Measurements from ENCODE around the gene CD274.
"Not testable (repeated sequence)": the region's sequence is repeated elsewhere in the genome, so short reads cannot be mapped to it uniquely, and the experiment has no call there.

The CD274 gene

GRCh38 chr9:5438301-5439162 lies 11.8 kb upstream of the CD274 start:
- DNase-seq (ENCODE audit: low read depth), result peak; percentile 48
- no peak for TF ChIP-seq CTCF (IDR thresholded peaks at IDR 0.05; ENCODE audit: low read length, missing control alignments)
- peak overlapping the region; percentile 69 for H3K4me3 ChIP-seq (replicated peaks; ENCODE audit: low read depth, low read length)

GRCh38 chr9:5440426-5440825 lies 9.9 kb upstream of the CD274 start:
- TF ChIP-seq CTCF (IDR thresholded peaks at IDR 0.05; ENCODE audit: low read length, missing control alignments), result no peak
- H3K4me3 ChIP-seq (replicated peaks; ENCODE audit: low read depth, low read length), result no peak overlapping the region
- DNase-seq (ENCODE audit: low read depth), result no peak

- peak; percentile 45 for DNase-seq (ENCODE audit: low read depth)
- no peak overlapping the region for H3K4me3 ChIP-seq (replicated peaks; ENCODE audit: low read depth, low read length)
- no peak for TF ChIP-seq CTCF (IDR thresholded peaks at IDR 0.05; ENCODE audit: low read length, missing control alignments)
These were observed 9.3 kb upstream of the CD274 start for GRCh38 chr9:5441043-5441442.

DNA sequence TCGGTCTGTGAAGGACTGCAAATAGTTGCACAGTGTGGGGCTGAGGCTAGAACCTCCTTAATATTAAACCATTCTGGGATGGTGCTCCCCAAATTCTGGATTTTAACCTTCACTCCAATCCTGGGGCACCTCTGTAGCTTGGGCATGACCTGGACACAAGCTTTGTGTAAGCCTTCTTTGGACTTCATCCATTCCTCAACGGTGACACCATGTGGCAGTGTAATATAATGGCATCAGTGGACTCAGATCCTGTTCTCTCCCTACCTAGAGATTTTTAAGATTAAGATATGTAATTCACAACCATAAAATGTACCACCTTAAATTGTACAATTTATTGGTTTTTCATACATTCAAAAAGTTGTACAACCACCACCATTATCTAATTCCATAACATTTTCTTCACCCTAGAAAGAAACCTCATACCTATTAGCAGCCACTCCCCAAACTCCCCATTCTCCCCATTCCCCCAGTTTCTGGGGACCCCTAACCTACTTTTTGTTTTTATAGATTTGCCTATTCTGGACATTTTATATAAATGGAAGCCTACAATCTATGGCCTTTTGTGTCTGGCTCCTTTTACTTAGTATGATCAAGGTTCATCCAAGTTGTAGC lies 7.8 kb upstream of the CD274 start:
- peak; percentile 81 for DNase-seq (ENCODE audit: low read depth)
- peak; percentile 62 for TF ChIP-seq CTCF (IDR thresholded peaks at IDR 0.05; ENCODE audit: low read length, missing control alignments)
- H3K4me3 ChIP-seq (replicated peaks; ENCODE audit: low read depth, low read length), result no peak overlapping the region

DNA sequence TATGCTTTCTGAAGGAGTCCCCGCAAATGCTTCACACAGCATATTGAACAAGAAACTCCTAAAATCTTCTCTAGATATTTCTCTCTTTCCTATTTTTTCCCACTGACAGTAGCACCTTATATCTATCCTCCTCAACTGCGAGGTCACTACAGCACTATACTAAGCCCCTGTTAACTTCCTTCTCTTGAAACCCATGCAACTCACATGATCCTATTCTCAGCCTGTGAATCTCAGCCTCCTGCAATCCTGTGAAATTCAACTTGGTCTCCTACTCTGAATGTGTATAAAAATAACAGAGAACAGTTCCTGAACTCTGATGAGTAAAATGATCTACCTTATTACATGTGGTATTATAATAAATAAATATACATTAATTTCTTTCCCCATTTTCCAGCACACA lies 6.5 kb upstream of the CD274 start:
- TF ChIP-seq CTCF (IDR thresholded peaks at IDR 0.05; ENCODE audit: low read length, missing control alignments), result no peak
- no peak overlapping the region for H3K4me3 ChIP-seq (replicated peaks; ENCODE audit: low read depth, low read length)
- DNase-seq (ENCODE audit: low read depth), result no peak

- not testable (repeated sequence) for DNase-seq (ENCODE audit: low read depth); H3K4me3 ChIP-seq (replicated peaks; ENCODE audit: low read depth, low read length)
These were observed 5.2 kb upstream of the CD274 start for GRCh38 chr9:5445096-5445495.

GRCh38 chr9:5445886-5446285 lies 4.5 kb upstream of the CD274 start:
- no peak for DNase-seq (ENCODE audit: low read depth)
- H3K4me3 ChIP-seq (replicated peaks; ENCODE audit: low read depth, low read length), result no peak overlapping the region
- TF ChIP-seq CTCF (IDR thresholded peaks at IDR 0.05; ENCODE audit: low read length, missing control alignments), result no peak

All from fibroblast of pulmonary artery (primary cell).